HEK293 (cell line): ENCODE data around the gene FOXO1.

Source experiments
- CTCF ChIA-PET: fragments of 350-600 bp; formaldehyde crosslinking; extraction: SDS; loops from one replicate; lab custom pipeline; 2021; ENCODE audit warnings: antibody characterized with exemption; lab: Yijun Ruan, JAX
- POLR2A ChIA-PET: fragments of 300-600 bp; formaldehyde crosslinking; extraction: SDS; loops from one replicate; lab custom pipeline; 2020; ENCODE audit warnings: antibody characterized with exemption, inconsistent platforms; lab: Yijun Ruan, JAX
- H3K27ac ChIP-seq: fragments of 200-500 bp; sonication (Bioruptor generic); 2 replicates; pipeline ENCODE4 v1.5.1; 2014; ENCODE audit warnings: low read depth, low read length, control low read depth, inconsistent platforms; ENCODE audit errors: extremely low read depth
- H3K36me3 ChIP-seq, 2 experiments: fragments of 200-500 bp in 1 of 2; sonication (Bioruptor generic) in 1 of 2; 1 replicate in 1 of 2; 2 replicates in 1 of 2; pipeline ENCODE4 v1.5.1; 2014 to 2017; ENCODE audit warnings: inconsistent platforms in 2 of 2, low read length in 2 of 2; ENCODE audit not compliant: control insufficient read depth in 2 of 2, insufficient read depth in 1 of 2
- H3K4me1 ChIP-seq: fragments of 200-500 bp; sonication (Bioruptor generic); 2 replicates; pipeline ENCODE4 v1.5.1; 2014; ENCODE audit warnings: mild to moderate bottlenecking, low read length, inconsistent platforms; ENCODE audit not compliant: control insufficient read depth, insufficient read depth
- H3K4me3 ChIP-seq: 2 replicates; pipeline ENCODE4 v1.5.1; 2011; ENCODE audit warnings: low read depth, mild to moderate bottlenecking, control low read depth, low read length, moderate library complexity
- H3K9me3 ChIP-seq: fragments of 200-500 bp; sonication (Bioruptor generic); 2 replicates; pipeline ENCODE4 v1.5.1; 2014; ENCODE audit warnings: low read depth, low read length, inconsistent platforms; ENCODE audit not compliant: control insufficient read depth, insufficient read depth
- OSR2 ChIP-seq: fragments of 450-650 bp; formaldehyde crosslinking; IDR thresholded peaks from 2 replicates; pipeline ENCODE4 v1.5.1; 2016; ENCODE audit warnings: missing biosample characterization, missing genetic modification characterization
- REPIN1 ChIP-seq: fragments of 450-650 bp; formaldehyde crosslinking; IDR thresholded peaks from 2 replicates; pipeline ENCODE4 v1.5.1; 2017; ENCODE audit warnings: missing biosample characterization, missing genetic modification characterization, low read depth
- ZEB2 ChIP-seq: fragments of 450-650 bp; formaldehyde crosslinking; IDR thresholded peaks from 2 replicates; pipeline ENCODE4 v1.5.1; 2016; ENCODE audit warnings: missing biosample characterization, missing genetic modification characterization
- ZFHX2 ChIP-seq: fragments of 450-650 bp; formaldehyde crosslinking; conservative IDR thresholded peaks from 2 replicates; pipeline ENCODE4 v1.5.1; 2016; ENCODE audit warnings: missing biosample characterization, missing genetic modification characterization
- ZIC2 ChIP-seq: fragments of 450-650 bp; formaldehyde crosslinking; IDR thresholded peaks from 2 replicates; pipeline ENCODE4 v1.5.1; 2016; ENCODE audit warnings: missing biosample characterization, missing genetic modification characterization
- ZNF174 ChIP-seq: fragments of 450-650 bp; formaldehyde crosslinking; IDR thresholded peaks from 2 replicates; pipeline ENCODE4 v1.5.0; 2017; ENCODE audit warnings: missing biosample characterization, mild to moderate bottlenecking, missing genetic modification characterization
- ZNF239 ChIP-seq: fragments of 450-650 bp; formaldehyde crosslinking; IDR thresholded peaks from 2 replicates; pipeline ENCODE4 v1.5.1; 2016; ENCODE audit warnings: missing biosample characterization, missing genetic modification characterization
- ZNF510 ChIP-seq: fragments of 450-650 bp; formaldehyde crosslinking; IDR thresholded peaks from 2 replicates; pipeline ENCODE4 v1.5.1; 2018; ENCODE audit warnings: mild to moderate bottlenecking, missing genetic modification characterization, missing biosample characterization; ENCODE audit not compliant: insufficient replicate concordance
- ZNF555 ChIP-seq: fragments of 450-650 bp; formaldehyde crosslinking; conservative IDR thresholded peaks from 2 replicates; pipeline ENCODE4 v1.5.1; 2017; ENCODE audit warnings: missing biosample characterization, mild to moderate bottlenecking, missing genetic modification characterization, inconsistent platforms
- ZNF596 ChIP-seq: fragments of 450-650 bp; IDR thresholded peaks from 2 replicates; pipeline ENCODE4 v1.5.0; 2018; ENCODE audit warnings: missing biosample characterization, mild to moderate bottlenecking, missing genetic modification characterization, moderate library complexity
- ZNF600 ChIP-seq: fragments of 450-650 bp; formaldehyde crosslinking; IDR thresholded peaks from 2 replicates; pipeline ENCODE4 v1.5.1; 2016; ENCODE audit warnings: missing biosample characterization, missing genetic modification characterization
- ZNF629 ChIP-seq: fragments of 450-650 bp; formaldehyde crosslinking; IDR thresholded peaks from 2 replicates; pipeline ENCODE4 v1.5.1; 2017; ENCODE audit warnings: missing biosample characterization, missing genetic modification characterization
- TF ChIP-seq, protein P1 (sequence below): fragments of 450-650 bp; formaldehyde crosslinking; IDR thresholded peaks from 2 replicates; pipeline ENCODE4 v1.5.1; 2016; ENCODE audit warnings: missing biosample characterization, missing genetic modification characterization, borderline replicate concordance
- TF ChIP-seq, protein P2 (sequence below): fragments of 450-650 bp; formaldehyde crosslinking; optimal IDR thresholded peaks from 2 replicates; pipeline ENCODE3; 2016; ENCODE audit warnings: missing biosample characterization, mild to moderate bottlenecking, missing genetic modification characterization
- TF ChIP-seq, protein P3 (sequence below): fragments of 450-650 bp; IDR thresholded peaks from 2 replicates; pipeline ENCODE4 v1.5.1; 2018; ENCODE audit warnings: missing biosample characterization, mild to moderate bottlenecking, missing genetic modification characterization
- TF ChIP-seq, protein P4 (sequence below): fragments of 450-650 bp; formaldehyde crosslinking; IDR thresholded peaks from 2 replicates; pipeline ENCODE4 v1.5.1; 2017; ENCODE audit warnings: missing biosample characterization, missing genetic modification characterization

Gene FOXO1

DNA sequence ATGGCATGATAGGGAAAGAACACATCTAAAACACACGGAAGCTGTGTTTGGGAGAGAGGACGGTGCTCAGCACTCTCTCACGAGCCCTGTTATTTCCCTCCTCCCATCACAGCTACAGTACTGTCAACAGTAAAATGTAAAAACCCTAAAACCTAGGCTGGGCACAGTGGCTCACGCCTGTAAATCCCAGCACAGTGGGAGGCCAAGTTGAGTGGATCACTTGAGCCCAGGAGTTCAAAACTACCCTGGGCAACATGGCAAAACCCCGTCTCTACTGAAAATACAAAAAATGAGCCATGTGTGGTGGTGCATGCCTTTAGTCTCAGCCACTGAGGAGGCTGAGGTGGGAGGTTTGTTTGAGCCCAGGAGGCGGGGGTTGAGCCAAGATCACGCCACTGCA, 54.8 kb downstream of the FOXO1 start (continued):
- TF ChIP-seq ZFHX2 (tag by site-specific recombination) (peak; percentile 43), ZNF239 (tag by site-specific recombination) (no peak), ZNF600 (tag by site-specific recombination) (0 out of 2 replicates have a peak, but pooled peaks have one; percentile 17), ZIC2 (peak; percentile 40; the same call in 1 of the 2 replicates), ZNF555 (tag by site-specific recombination) (no peak), REPIN1 (no peak), OSR2 (peak; percentile 68; the same call in 1 of the 2 replicates)
- TF ChIP-seq, protein P1, sequence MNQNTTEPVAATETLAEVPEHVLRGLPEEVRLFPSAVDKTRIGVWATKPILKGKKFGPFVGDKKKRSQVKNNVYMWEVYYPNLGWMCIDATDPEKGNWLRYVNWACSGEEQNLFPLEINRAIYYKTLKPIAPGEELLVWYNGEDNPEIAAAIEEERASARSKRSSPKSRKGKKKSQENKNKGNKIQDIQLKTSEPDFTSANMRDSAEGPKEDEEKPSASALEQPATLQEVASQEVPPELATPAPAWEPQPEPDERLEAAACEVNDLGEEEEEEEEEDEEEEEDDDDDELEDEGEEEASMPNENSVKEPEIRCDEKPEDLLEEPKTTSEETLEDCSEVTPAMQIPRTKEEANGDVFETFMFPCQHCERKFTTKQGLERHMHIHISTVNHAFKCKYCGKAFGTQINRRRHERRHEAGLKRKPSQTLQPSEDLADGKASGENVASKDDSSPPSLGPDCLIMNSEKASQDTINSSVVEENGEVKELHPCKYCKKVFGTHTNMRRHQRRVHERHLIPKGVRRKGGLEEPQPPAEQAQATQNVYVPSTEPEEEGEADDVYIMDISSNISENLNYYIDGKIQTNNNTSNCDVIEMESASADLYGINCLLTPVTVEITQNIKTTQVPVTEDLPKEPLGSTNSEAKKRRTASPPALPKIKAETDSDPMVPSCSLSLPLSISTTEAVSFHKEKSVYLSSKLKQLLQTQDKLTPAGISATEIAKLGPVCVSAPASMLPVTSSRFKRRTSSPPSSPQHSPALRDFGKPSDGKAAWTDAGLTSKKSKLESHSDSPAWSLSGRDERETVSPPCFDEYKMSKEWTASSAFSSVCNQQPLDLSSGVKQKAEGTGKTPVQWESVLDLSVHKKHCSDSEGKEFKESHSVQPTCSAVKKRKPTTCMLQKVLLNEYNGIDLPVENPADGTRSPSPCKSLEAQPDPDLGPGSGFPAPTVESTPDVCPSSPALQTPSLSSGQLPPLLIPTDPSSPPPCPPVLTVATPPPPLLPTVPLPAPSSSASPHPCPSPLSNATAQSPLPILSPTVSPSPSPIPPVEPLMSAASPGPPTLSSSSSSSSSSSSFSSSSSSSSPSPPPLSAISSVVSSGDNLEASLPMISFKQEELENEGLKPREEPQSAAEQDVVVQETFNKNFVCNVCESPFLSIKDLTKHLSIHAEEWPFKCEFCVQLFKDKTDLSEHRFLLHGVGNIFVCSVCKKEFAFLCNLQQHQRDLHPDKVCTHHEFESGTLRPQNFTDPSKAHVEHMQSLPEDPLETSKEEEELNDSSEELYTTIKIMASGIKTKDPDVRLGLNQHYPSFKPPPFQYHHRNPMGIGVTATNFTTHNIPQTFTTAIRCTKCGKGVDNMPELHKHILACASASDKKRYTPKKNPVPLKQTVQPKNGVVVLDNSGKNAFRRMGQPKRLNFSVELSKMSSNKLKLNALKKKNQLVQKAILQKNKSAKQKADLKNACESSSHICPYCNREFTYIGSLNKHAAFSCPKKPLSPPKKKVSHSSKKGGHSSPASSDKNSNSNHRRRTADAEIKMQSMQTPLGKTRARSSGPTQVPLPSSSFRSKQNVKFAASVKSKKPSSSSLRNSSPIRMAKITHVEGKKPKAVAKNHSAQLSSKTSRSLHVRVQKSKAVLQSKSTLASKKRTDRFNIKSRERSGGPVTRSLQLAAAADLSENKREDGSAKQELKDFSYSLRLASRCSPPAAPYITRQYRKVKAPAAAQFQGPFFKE (tag by site-specific recombination): no peak
- TF ChIP-seq, protein P2, sequence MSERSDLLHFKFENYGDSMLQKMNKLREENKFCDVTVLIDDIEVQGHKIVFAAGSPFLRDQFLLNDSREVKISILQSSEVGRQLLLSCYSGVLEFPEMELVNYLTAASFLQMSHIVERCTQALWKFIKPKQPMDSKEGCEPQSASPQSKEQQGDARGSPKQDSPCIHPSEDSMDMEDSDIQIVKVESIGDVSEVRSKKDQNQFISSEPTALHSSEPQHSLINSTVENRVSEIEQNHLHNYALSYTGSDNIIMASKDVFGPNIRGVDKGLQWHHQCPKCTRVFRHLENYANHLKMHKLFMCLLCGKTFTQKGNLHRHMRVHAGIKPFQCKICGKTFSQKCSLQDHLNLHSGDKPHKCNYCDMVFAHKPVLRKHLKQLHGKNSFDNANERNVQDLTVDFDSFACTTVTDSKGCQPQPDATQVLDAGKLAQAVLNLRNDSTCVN (tag by site-specific recombination): no peak
- TF ChIP-seq, all 188 proteins: peak for 11

DNA sequence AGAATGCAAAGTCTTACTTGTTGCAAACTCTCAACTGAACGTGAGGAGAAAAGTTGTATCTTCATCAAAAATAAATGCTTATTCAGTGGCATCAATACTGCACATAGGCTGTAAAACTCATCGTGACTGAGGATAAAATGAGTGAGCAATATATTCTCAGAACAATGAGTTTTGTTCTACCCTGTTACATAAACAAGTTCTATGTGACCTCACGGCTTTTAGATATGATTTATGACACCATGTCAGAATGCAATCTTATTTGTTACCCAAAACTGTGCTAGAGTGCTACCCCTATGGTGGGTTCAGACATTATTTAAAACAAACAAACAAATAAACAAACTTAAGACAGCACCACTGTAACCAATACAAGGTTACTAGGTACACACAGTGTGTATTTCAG, 55.4 kb downstream of the FOXO1 start:
- H3K4me1 ChIP-seq: peaks cover 31% of the 10 kb centered on the region
- no peak for TF ChIP-seq ZNF510 (tag by site-specific recombination)
- TF ChIP-seq, protein P3, sequence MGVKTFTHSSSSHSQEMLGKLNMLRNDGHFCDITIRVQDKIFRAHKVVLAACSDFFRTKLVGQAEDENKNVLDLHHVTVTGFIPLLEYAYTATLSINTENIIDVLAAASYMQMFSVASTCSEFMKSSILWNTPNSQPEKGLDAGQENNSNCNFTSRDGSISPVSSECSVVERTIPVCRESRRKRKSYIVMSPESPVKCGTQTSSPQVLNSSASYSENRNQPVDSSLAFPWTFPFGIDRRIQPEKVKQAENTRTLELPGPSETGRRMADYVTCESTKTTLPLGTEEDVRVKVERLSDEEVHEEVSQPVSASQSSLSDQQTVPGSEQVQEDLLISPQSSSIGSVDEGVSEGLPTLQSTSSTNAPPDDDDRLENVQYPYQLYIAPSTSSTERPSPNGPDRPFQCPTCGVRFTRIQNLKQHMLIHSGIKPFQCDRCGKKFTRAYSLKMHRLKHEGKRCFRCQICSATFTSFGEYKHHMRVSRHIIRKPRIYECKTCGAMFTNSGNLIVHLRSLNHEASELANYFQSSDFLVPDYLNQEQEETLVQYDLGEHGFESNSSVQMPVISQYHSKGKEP (tag by site-specific recombination): no peak
- TF ChIP-seq, protein P4, sequence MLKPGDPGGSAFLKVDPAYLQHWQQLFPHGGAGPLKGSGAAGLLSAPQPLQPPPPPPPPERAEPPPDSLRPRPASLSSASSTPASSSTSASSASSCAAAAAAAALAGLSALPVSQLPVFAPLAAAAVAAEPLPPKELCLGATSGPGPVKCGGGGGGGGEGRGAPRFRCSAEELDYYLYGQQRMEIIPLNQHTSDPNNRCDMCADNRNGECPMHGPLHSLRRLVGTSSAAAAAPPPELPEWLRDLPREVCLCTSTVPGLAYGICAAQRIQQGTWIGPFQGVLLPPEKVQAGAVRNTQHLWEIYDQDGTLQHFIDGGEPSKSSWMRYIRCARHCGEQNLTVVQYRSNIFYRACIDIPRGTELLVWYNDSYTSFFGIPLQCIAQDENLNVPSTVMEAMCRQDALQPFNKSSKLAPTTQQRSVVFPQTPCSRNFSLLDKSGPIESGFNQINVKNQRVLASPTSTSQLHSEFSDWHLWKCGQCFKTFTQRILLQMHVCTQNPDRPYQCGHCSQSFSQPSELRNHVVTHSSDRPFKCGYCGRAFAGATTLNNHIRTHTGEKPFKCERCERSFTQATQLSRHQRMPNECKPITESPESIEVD (tag by site-specific recombination): peak; percentile 94
- TF ChIP-seq ZEB2 (tag by site-specific recombination): no peak
- no peak for TF ChIP-seq ZNF174 (tag by site-specific recombination)
- no peak for TF ChIP-seq ZNF596 (tag by site-specific recombination)
- TF ChIP-seq ZNF629 (tag by site-specific recombination): peak; percentile 56; the same call in 1 of the 2 replicates
- TF ChIP-seq, all 188 proteins: peak for 2
- ChIA-PET POLR2A (no interaction called here), CTCF (no interaction called here)
- Histone ChIP-seq H3K36me3 (no peaks in the 10 kb centered on the region), H3K9me3 (no peaks in the 10 kb centered on the region), H3K4me3 (no peak overlapping the region), H3K27ac (no peak overlapping the region)
